A549 treated with Hydrocortisone at 1 μM for 4 hours (cell line): Measurements from ENCODE around the gene PRR11. TPM values are rescaled to one million over a fixed set of nuclear protein-coding genes. Genes with fewer than 3 reads are reported as not detected.

Experiments used
- total RNA-seq: library from RNA; stranded (reverse); fragments of 200-300 nt; extraction: Qiagen RNA extraction; gene quantifications from 5 replicates; pipeline ENCODE4 v1.2.3, GENCODE V29; 2022

Gene PRR11
- 47.2 to 64.9 TPM (median 54.9 TPM) in 5 replicates for total RNA-seq

DNA sequence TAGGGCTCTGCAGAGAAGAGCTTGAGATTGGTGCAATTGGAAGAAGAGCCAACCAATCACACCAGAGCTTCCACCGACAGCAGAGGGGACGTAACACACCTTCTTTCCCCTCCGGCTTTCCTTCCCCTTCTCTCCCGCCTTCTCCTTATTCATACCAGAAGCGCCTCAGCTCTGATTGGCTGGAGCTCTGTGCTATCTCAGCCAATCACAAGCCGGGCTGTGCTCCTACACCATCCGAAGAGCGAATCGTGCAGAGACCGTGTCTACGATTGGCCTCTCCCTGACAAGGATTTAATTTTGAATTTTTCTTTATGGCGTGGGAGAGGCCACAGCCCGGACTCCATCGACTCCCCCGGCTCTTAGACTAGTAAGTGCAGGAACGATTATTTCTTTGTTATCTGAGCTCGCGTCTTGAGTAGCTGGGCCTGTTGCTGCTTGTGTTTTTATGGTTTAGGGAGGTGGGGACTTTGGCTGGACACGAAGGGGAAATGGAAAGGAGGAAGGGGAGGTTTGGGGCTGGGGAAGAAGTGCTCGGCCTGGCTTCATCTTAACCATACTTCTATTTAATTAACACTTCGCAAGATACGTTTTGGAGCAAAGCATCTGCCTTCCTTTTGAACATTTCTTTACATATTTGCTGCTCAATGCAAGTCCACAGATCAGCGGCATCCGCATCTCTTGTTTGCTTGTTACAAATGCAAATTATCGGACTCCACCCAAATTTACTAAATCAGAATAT is at the start of gene PRR11:
Gene PRR11, plus strand, starts transcription at position 308 of the 739 bp plus-strand sequence. CDS start 14,007 bp downstream, outside the sequence.

DNA sequence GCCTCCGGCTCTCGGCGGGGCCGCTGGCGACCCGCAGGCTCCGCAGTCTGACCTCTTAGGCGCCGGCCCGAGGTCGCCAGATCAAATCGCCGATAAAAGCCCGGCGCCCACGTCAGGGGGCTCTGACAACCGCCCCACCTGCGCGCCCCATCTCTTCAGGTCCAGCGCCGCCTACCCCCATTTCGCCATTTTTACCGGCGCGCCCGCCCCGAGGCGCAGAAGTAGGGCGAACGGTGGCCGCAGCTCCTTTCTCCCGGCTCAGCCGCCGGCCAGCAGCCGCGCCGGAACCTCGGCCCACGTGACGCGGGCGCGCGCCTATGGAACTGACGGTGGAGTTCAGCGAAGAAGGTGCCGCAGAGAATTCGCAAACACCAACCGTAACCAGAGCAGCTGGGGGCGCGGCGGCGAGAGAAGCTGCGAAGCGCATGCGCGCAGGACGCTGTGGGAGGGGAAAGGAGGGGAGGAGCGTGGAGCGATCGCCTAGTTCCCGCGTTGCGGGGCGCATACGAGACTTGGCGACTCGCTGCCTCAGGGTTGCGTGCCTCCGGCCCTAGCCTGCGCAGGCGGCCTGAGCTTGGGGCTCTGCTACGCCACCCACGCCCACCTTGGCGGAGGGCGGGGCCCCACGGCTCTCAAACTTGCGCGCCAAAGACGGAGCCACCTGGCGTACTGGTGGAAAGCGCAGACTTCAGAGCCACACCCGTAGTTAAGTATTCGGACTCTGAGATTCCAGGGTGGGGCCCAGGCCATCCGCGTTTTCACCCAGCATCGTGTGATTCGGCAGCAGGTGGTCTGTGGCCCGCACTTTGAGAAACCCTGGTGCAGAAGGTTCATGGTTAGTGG is 48.9 kb upstream of the PRR11 start, which contains the start of gene TRIM37:
Gene TRIM37, minus strand, starts transcription at position 418 of the 843 bp plus-strand sequence. CDS start 419 bp downstream, outside the sequence.

DNA sequence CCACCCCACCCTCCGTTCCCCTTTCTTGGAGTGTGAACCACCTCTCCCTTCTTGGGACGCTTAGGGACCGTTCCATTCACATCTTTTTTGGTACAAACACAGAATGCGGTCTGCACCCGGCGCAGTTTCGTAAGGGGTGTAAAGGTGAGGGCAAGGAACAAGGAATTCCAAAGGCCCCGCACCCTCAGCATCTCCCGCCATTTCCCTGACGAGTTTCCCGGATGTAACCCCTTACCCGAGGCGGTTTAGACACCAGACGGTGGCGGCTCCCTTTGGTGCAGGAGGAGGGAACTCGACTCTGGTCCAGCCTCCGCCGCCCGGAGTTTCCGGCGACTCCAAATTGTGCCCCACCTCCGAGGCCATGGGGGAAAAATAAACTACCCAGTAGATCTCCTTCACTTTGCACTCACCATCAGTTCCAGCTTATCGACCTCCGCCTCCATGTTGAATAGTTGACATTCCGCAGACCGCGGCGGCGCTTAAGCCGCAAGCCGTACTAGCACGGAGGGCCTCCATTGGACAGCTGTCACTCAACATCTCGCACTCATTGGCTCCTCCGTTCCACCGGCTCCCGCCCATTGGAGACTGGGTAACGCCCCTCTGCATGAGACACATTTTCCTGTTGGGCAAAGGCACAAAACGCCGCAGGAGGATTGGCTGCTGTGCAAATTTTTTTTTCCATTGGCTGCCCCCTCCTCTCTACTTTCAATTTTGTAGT is 666 bp upstream of the PRR11 start, which contains the start of gene SKA2:
Gene SKA2, minus strand, starts transcription at position 466 of the 718 bp plus-strand sequence. Its CDS starts 23 bp downstream, at position 443.

DNA sequence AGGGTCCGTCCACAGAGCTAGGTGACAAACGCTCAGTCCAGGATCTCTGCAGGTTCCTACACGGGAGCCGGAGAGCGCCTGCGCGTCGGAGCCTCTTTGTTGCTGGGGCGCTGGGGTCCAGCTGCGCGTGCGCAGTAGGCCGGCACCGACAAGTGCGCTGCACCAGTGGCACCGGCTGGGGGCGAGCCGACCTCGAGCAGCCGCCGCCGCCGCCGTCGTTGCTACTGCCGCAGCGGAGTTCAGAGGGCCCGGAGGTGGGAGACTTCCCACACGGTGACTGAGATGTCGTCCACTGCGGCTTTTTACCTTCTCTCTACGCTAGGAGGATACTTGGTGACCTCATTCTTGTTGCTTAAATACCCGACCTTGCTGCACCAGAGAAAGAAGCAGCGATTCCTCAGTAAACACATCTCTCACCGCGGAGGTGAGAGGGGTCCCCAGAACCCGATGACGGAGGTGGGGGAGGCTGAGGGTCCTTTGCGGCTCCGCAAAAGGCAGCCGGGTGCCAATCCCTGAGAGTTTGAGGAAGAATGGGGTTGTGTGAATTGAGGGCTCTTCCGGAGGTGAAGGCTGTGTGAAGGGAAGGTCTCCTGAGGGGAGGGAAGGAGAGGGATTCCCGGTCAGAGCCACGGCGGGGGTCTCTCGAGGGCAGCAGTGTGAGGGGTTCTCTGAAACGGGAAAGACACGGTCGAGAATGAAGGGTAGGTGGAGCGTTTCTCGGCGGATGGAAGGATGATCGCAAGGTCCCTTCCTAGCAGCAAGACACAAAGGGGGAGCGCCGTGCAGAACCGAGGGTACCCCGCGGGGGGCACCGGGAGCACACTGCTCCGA is 65.0 kb downstream of the PRR11 start, which contains the start of gene GDPD1:
Gene GDPD1, plus strand, starts transcription at position 184 of the 831 bp plus-strand sequence. Its CDS starts 99 bp downstream, at position 283.

Other genes with a start within 250 kb of the PRR11 start
- 17.8 to 26.1 TPM (median 21.9 TPM) in 5 replicates for gene TRIM37, start 48.9 kb upstream of the PRR11 start, total RNA-seq
- gene SKA2, start 560 bp upstream of the PRR11 start, total RNA-seq = 88.9 to 146 TPM (median 101 TPM) in 5 replicates
- gene SMG8, start 54.3 kb downstream of the PRR11 start, total RNA-seq = 26.2 to 34.6 TPM (median 27.0 TPM) in 5 replicates
- gene GDPD1, start 64.8 kb downstream of the PRR11 start, total RNA-seq = 0.51 to 1.1 TPM (median 0.77 TPM) in 5 replicates
- gene YPEL2, start 175.9 kb downstream of the PRR11 start, total RNA-seq = 2.0 to 3.2 TPM (median 2.8 TPM) in 5 replicates